ENCODE results near the gene PACS1. TPM values are rescaled to one million over a fixed set of nuclear protein-coding genes. Genes with fewer than 3 reads are reported as not detected.
A peak's percentile ranks its signal among the peaks of the same experiment; 100 is the strongest.

Gene PACS1
- total and polyA plus RNA-seq, 4 experiments from 2014 or later, result 13.7 to 262 (median 177) TPM

- Mint-ChIP-seq H3K27ac (peak overlapping the region in 2 of 7 donors; percentile 35 to 77), H3K27me3 (no peaks in the 10 kb centered on the region), H3K36me3 (peaks cover 3 to 50% of the 10 kb centered on the region in 2 donors), H3K4me3 (no peak overlapping the region), H3K9me3 (peaks cover 0 to 9% (median 0%) of the 10 kb centered on the region in 8 donors), H3K4me1 (peaks cover 11 to 30% (median 19%) of the 10 kb centered on the region in 4 donors)
- Histone ChIP-seq H3K4me3 (ENCODE audit: low read length in 2 of 2) (no peak overlapping the region), H3K36me3 (ENCODE audit: insufficient read depth, low read length) (peaks cover 27% of the 10 kb centered on the region), H3K27ac (ENCODE audit: low read depth, low read length) (no peak overlapping the region), H3K27me3 (ENCODE audit: insufficient read depth, low read length) (no peaks in the 10 kb centered on the region), H3K4me1 (ENCODE audit: insufficient read depth, low read length) (peaks cover 22% of the 10 kb centered on the region), H3K9me3 (ENCODE audit: control insufficient read depth in 1 of 2, low read length in 2 of 2) (no peaks in the 10 kb centered on the region)
- peak in 3 of 5 donors; percentile 25 to 31 (median 26) for DNase-seq
- CTCF ChIA-PET (ENCODE audit: partially characterized antibody), result interaction anchor here (0.7 kb wide), 1 partner anchor 10 kb away, joined by 3 read pairs; no protein-coding TSS in a partner anchor
- POLR2A ChIA-PET (ENCODE audit: partially characterized antibody), result interaction anchor here (1.8 kb wide), 1 partner anchor 767 kb away, joined by 5 read pairs; no protein-coding TSS in a partner anchor
- intact Hi-C loops (cut with micrococcal nuclease), result loop anchor here (5.0 kb wide), 1 partner anchor 1348 kb away; the partner anchor contains the start of gene ATG2A
These were observed 194.8 kb downstream of the PACS1 start for GRCh38 chr11:66264914-66265313.

GRCh38 chr11:66265531-66266377 lies 195.7 kb downstream of the PACS1 start:
- POLR2A ChIA-PET (ENCODE audit: partially characterized antibody), result interaction anchor here (1.8 to 8.2 kb wide), 3 partner anchors 13 to 768 kb away, joined by 5 to 167 read pairs (median 14); partner anchors contain the start of genes CNIH2 and YIF1A
- H3K4me1 Mint-ChIP-seq, result peaks cover 15 to 35% (median 24%) of the 10 kb centered on the region in 4 donors

GRCh38 chr11:66266378-66267038 lies 196.4 kb downstream of the PACS1 start:
- ChIA-PET CTCF (ENCODE audit: partially characterized antibody) (interaction anchor here (1.2 to 2.4 kb wide), 4 partner anchors 8 to 378 kb away, joined by 3 to 9 read pairs (median 4); partner anchors contain the start of genes FIBP and YIF1A), POLR2A (ENCODE audit: partially characterized antibody) (interaction anchor here (0.6 to 8.2 kb wide), 5 partner anchors 14 to 769 kb away, joined by 3 to 167 read pairs (median 10); partner anchors contain the start of genes BANF1, CNIH2 and YIF1A)
- Mint-ChIP-seq H3K4me1 (peaks cover 17 to 38% (median 27%) of the 10 kb centered on the region in 4 donors), H3K27me3 (no peaks in the 10 kb centered on the region), H3K36me3 (peaks cover 3 to 50% of the 10 kb centered on the region in 2 donors), H3K27ac (peak overlapping the region in 6 of 7 donors; percentile 77 to 98 (median 82)), H3K9me3 (peaks cover 0 to 7% (median 0%) of the 10 kb centered on the region in 8 donors), H3K4me3 (peak overlapping the region in 6 of 8 donors; percentile 21 to 95 (median 92))
- Histone ChIP-seq H3K4me1 (ENCODE audit: insufficient read depth, low read length) (peaks cover 34% of the 10 kb centered on the region), H3K27ac (ENCODE audit: low read depth, low read length) (peak overlapping the region; percentile 88), H3K9me3 (ENCODE audit: control insufficient read depth in 1 of 2, low read length in 2 of 2) (no peaks in the 10 kb centered on the region), H3K4me3 (ENCODE audit: low read length in 2 of 2) (no peak overlapping the region), H3K27me3 (ENCODE audit: insufficient read depth, low read length) (no peaks in the 10 kb centered on the region), H3K36me3 (ENCODE audit: insufficient read depth, low read length) (peaks cover 27% of the 10 kb centered on the region)
- intact Hi-C loops (cut with micrococcal nuclease), result loop anchor here (5.0 kb wide), 1 partner anchor 1349 kb away; the partner anchor contains the start of gene ATG2A
- DNase-seq, result peak in 1 of 5 donors; percentile 37

More at GRCh38 chr11:66265531-66266377, 195.7 kb downstream of the PACS1 start:
- Histone ChIP-seq H3K27ac (ENCODE audit: low read depth, low read length) (no peak overlapping the region), H3K27me3 (ENCODE audit: insufficient read depth, low read length) (no peaks in the 10 kb centered on the region), H3K4me1 (ENCODE audit: insufficient read depth, low read length) (peaks cover 30% of the 10 kb centered on the region), H3K4me3 (ENCODE audit: low read length in 2 of 2) (no peak overlapping the region), H3K9me3 (ENCODE audit: control insufficient read depth in 1 of 2, low read length in 2 of 2) (no peaks in the 10 kb centered on the region), H3K36me3 (ENCODE audit: insufficient read depth, low read length) (peaks cover 27% of the 10 kb centered on the region)
- peaks cover 0 to 7% (median 0%) of the 10 kb centered on the region in 8 donors for H3K9me3 Mint-ChIP-seq
- H3K36me3 Mint-ChIP-seq, result peaks cover 2 to 49% of the 10 kb centered on the region in 2 donors
- H3K4me3 Mint-ChIP-seq, result peak overlapping the region in 1 of 8 donors; percentile 43
- H3K27ac Mint-ChIP-seq, result peak overlapping the region in 3 of 7 donors; percentile 17 to 43 (median 35)
- DNase-seq, result peak in 1 of 5 donors; percentile 44
- intact Hi-C loops (cut with micrococcal nuclease), result loop anchor here (5.0 kb wide), 1 partner anchor 1348 kb away; the partner anchor contains the start of gene ATG2A
- H3K27me3 Mint-ChIP-seq, result no peaks in the 10 kb centered on the region
- CTCF ChIA-PET (ENCODE audit: partially characterized antibody), result interaction anchor here (1.2 kb wide), 2 partner anchors 7 to 16 kb away, joined by 3 to 4 read pairs; no protein-coding TSS in a partner anchor

GRCh38 chr11:66267039-66267378 lies 196.9 kb downstream of the PACS1 start:
- POLR2A ChIA-PET (ENCODE audit: partially characterized antibody), result interaction anchor here (0.6 to 8.2 kb wide), 7 partner anchors 15 to 369 kb away, joined by 3 to 167 read pairs (median 5); partner anchors contain the start of genes BANF1, CNIH2, TMEM151A and YIF1A
- Histone ChIP-seq H3K9me3 (ENCODE audit: control insufficient read depth in 1 of 2, low read length in 2 of 2) (no peaks in the 10 kb centered on the region), H3K27ac (ENCODE audit: low read depth, low read length) (peak overlapping the region; percentile 88), H3K36me3 (ENCODE audit: insufficient read depth, low read length) (peaks cover 27% of the 10 kb centered on the region), H3K27me3 (ENCODE audit: insufficient read depth, low read length) (no peaks in the 10 kb centered on the region), H3K4me1 (ENCODE audit: insufficient read depth, low read length) (peaks cover 39% of the 10 kb centered on the region), H3K4me3 (ENCODE audit: low read length in 2 of 2) (peak overlapping the region in 1 of 2 donors; percentile 62)
- H3K9me3 Mint-ChIP-seq, result peaks cover 0 to 7% (median 0%) of the 10 kb centered on the region in 8 donors
- peaks cover 3 to 52% of the 10 kb centered on the region in 2 donors for H3K36me3 Mint-ChIP-seq
- peaks cover 17 to 43% (median 29%) of the 10 kb centered on the region in 4 donors for H3K4me1 Mint-ChIP-seq
- CTCF ChIA-PET (ENCODE audit: partially characterized antibody), result interaction anchor here (1.2 to 2.4 kb wide), 5 partner anchors 8 to 378 kb away, joined by 3 to 9 read pairs (median 3); partner anchors contain the start of genes FIBP and YIF1A
- H3K27ac Mint-ChIP-seq, result peak overlapping the region; percentile 76 to 98 (median 79)
- H3K27me3 Mint-ChIP-seq, result no peaks in the 10 kb centered on the region
- peak overlapping the region; percentile 55 to 98 (median 93) for H3K4me3 Mint-ChIP-seq
- intact Hi-C loops (cut with micrococcal nuclease), result loop anchor here (5.0 kb wide), 1 partner anchor 1350 kb away; the partner anchor contains the start of gene ATG2A
- no peak for DNase-seq

GRCh38 chr11:66267379-66268243 lies 197.5 kb downstream of the PACS1 start:
- peaks cover 20 to 49% (median 34%) of the 10 kb centered on the region in 4 donors for H3K4me1 Mint-ChIP-seq
- H3K4me3 Mint-ChIP-seq, result peak overlapping the region; percentile 92 to 99 (median 94)
- POLR2A ChIA-PET (ENCODE audit: partially characterized antibody), result interaction anchor here (0.6 to 8.2 kb wide), 12 partner anchors 15 to 653 kb away, joined by 3 to 167 read pairs (median 3); partner anchors contain the start of genes BRMS1, CCDC85B, CNIH2 and TMEM151A
- H3K27me3 Mint-ChIP-seq, result no peaks in the 10 kb centered on the region
- H3K9me3 Mint-ChIP-seq, result peaks cover 0 to 7% (median 0%) of the 10 kb centered on the region in 8 donors
- CTCF ChIA-PET (ENCODE audit: partially characterized antibody), result interaction anchor here (0.8 to 2.4 kb wide), 6 partner anchors 12 to 379 kb away, joined by 3 to 9 read pairs (median 3); partner anchors contain the start of genes FIBP and YIF1A
- H3K36me3 ChIP-seq (ENCODE audit: insufficient read depth, low read length), result peaks cover 27% of the 10 kb centered on the region
- H3K27ac Mint-ChIP-seq, result peak overlapping the region; percentile 94 to 100 (median 98)
- DNase-seq, result peak; percentile 77 to 85 (median 79)
- peaks cover 6 to 51% of the 10 kb centered on the region in 2 donors for H3K36me3 Mint-ChIP-seq
- no peaks in the 10 kb centered on the region for H3K9me3 ChIP-seq (ENCODE audit: control insufficient read depth in 1 of 2, low read length in 2 of 2)
- peak overlapping the region; percentile 62 to 78 for H3K4me3 ChIP-seq (ENCODE audit: low read length in 2 of 2)
- H3K27me3 ChIP-seq (ENCODE audit: insufficient read depth, low read length), result no peaks in the 10 kb centered on the region
- H3K4me1 ChIP-seq (ENCODE audit: insufficient read depth, low read length), result peaks cover 45% of the 10 kb centered on the region
- intact Hi-C loops (cut with micrococcal nuclease), result loop anchor here (1.0 to 5.0 kb wide), 6 partner anchors 10 to 1350 kb away; partner anchors contain the start of genes ATG2A and YIF1A
- H3K27ac ChIP-seq (ENCODE audit: low read depth, low read length), result peak overlapping the region; percentile 88

Measured in CD4-positive, alpha-beta memory T cell (primary cell).